ENCODE data around the gene CTBP2.

CTBP2 gene

GRCh38 chr10:124959564-124959963 is 200.8 kb downstream of the CTBP2 start:
- TF ChIP-seq, protein P1, sequence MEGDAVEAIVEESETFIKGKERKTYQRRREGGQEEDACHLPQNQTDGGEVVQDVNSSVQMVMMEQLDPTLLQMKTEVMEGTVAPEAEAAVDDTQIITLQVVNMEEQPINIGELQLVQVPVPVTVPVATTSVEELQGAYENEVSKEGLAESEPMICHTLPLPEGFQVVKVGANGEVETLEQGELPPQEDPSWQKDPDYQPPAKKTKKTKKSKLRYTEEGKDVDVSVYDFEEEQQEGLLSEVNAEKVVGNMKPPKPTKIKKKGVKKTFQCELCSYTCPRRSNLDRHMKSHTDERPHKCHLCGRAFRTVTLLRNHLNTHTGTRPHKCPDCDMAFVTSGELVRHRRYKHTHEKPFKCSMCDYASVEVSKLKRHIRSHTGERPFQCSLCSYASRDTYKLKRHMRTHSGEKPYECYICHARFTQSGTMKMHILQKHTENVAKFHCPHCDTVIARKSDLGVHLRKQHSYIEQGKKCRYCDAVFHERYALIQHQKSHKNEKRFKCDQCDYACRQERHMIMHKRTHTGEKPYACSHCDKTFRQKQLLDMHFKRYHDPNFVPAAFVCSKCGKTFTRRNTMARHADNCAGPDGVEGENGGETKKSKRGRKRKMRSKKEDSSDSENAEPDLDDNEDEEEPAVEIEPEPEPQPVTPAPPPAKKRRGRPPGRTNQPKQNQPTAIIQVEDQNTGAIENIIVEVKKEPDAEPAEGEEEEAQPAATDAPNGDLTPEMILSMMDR (IDR thresholded peaks at IDR 0.05; ENCODE audit: extremely low read depth, missing control alignments) = no peak
- DNase-seq (ENCODE audit: low spot score) = no peak

GRCh38 chr10:124957404-124957947 is 202.9 kb downstream of the CTBP2 start:
- DNase-seq (ENCODE audit: low spot score) = no peak
- TF ChIP-seq, protein P1 (IDR thresholded peaks at IDR 0.05; ENCODE audit: extremely low read depth, missing control alignments) = no peak

- TF ChIP-seq, protein P1 (IDR thresholded peaks at IDR 0.05; ENCODE audit: extremely low read depth, missing control alignments) = no peak
- no peak for DNase-seq (ENCODE audit: low spot score)
Observed at GRCh38 chr10:124956764-124957163, 203.6 kb downstream of the CTBP2 start.

DNA sequence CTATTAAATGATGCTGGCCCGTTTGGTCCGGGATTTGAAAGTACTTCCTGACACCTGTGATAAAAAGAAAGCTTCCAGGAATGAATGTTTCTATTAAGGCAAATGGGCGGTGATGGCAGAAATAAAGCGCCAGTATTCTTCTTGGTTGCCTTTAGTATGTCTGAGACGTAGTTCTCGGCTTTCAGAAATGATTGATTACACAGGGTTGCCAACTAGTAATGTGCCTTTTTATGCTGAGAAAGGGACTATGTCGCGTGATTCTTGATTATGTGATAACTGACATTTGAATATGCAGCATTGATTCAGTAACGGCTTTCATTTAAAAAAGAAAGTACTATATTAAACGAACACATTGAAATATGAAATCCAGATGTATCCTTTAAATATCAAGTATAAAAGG is 204.5 kb downstream of the CTBP2 start:
- TF ChIP-seq, protein P1 (IDR thresholded peaks at IDR 0.05; ENCODE audit: extremely low read depth, missing control alignments) = no peak
- no peak for DNase-seq (ENCODE audit: low spot score)

DNA sequence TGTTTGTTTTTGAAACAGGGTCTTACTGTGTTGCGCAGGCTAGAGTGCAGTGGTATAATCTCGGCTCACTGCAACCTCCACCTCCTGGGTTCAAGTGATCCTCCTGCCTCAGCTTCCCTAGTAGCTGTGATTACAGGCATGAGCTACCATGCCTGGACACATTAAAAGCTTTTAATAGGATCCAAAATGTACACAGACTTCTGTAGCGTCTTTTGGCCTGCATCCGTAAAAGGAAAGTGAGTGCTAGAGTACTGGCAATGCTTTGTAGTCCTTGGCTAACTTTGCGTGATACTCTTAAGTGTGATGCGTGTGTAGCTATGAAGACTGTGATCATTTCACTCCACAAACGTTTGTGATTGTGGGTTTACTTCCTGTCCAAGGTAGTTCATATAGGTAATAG is 205.1 kb downstream of the CTBP2 start:
- no peak for DNase-seq (ENCODE audit: low spot score)

GRCh38 chr10:124953421-124953820 is 206.9 kb downstream of the CTBP2 start:
- TF ChIP-seq, protein P1 (IDR thresholded peaks at IDR 0.05; ENCODE audit: extremely low read depth, missing control alignments) = no peak

More for the DNA sequence above, 205.1 kb downstream of the CTBP2 start:
- TF ChIP-seq, protein P1 (IDR thresholded peaks at IDR 0.05; ENCODE audit: extremely low read depth, missing control alignments) = no peak

DNA sequence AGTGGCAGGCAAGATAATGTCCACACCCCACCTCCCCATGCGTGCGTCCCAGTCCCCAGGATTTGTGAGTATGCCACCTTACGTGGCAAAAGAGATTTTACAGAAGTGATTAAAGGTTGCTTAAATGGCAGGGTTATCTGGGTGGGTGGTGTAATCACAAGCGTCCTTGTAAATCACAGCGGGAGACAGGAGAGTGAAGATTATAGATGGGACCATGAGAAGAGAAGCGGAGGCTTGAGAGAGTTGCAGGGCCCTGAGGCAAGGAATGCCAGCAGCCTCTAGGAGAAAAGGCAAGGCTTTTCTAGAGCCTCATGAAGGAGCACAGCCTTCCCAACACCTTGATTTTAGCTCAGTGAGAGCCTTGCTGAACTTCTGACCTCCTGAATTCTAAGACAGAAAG is 208.2 kb downstream of the CTBP2 start:
- TF ChIP-seq, protein P1 (IDR thresholded peaks at IDR 0.05; ENCODE audit: extremely low read depth, missing control alignments) = no peak
- no peak for DNase-seq (ENCODE audit: low spot score)

More at GRCh38 chr10:124953421-124953820, 206.9 kb downstream of the CTBP2 start:
- no peak for DNase-seq (ENCODE audit: low spot score)

Data from GM20000 (cell line).